Heart left ventricle (tissue), 16 donors: ENCODE measurements around the gene C2orf49. TPM values are rescaled to one million over a fixed set of nuclear protein-coding genes. Genes with fewer than 3 reads are reported as not detected.

Experiments used
- ATAC-seq, 4 donors: fragments of 200-7000 bp; cut with Tn5 transposase; one replicate each; pipeline ENCODE4 v1.9.1; 2020 to 2022; ENCODE audit warnings: moderate library complexity in 4 of 4, mild to moderate bottlenecking in 3 of 4, moderate number of reproducible peaks in 1 of 4
- DNase-seq, 5 donors: peaks; one replicate each; pipeline ENCODE4 v3.0.0-alpha.2; 2020
- H3K27ac ChIP-seq, 12 donors: fragments of 200-600 bp; sonication (generic) in 4 of 12; one replicate each; pipeline versions ENCODE4 v1.5.0 to v1.8.0; 2016 to 2022; ENCODE audit warnings: mild to moderate bottlenecking in 2 of 12
- H3K27me3 ChIP-seq, 9 donors: fragments of 200-600 bp; sonication (generic) in 2 of 9; one replicate each; pipeline versions ENCODE4 v1.5.1 to v1.8.0; 2016 to 2022; ENCODE audit warnings: mild to moderate bottlenecking in 3 of 9
- H3K36me3 ChIP-seq, 9 donors: fragments of 200-600 bp; sonication (generic) in 2 of 9; one replicate each; pipeline versions ENCODE4 v1.5.0 to v1.8.0; 2018 to 2022; ENCODE audit warnings: mild to moderate bottlenecking in 2 of 9
- H3K4me1 ChIP-seq, 12 donors: fragments of 200-600 bp; sonication (generic) in 4 of 12; one replicate each; pipeline versions ENCODE4 v1.5.0 to v1.8.0; 2016 to 2022; ENCODE audit warnings: mild to moderate bottlenecking in 3 of 12
- H3K4me3 ChIP-seq, 12 donors: fragments of 200-600 bp; sonication (generic) in 4 of 12; one replicate each; pipeline versions ENCODE4 v1.5.0 to v1.8.0; 2017 to 2022; ENCODE audit warnings: mild to moderate bottlenecking in 9 of 12, moderate library complexity in 4 of 12
- H3K9me3 ChIP-seq, 12 donors: fragments of 200-600 bp; sonication (generic) in 4 of 12; one replicate each; pipeline versions ENCODE4 v1.5.0 to v1.8.0; 2016 to 2022; ENCODE audit warnings: mild to moderate bottlenecking in 1 of 12
- CTCF ChIP-seq, 12 donors: fragments of 200-600 bp; sonication (generic) in 4 of 12; IDR thresholded peaks; one replicate each; pipeline versions ENCODE4 v1.5.0 to v1.8.0; 2018 to 2022; ENCODE audit warnings: antibody characterized with exemption in 12 of 12, mild to moderate bottlenecking in 5 of 12
- POLR2A ChIP-seq, 2 donors: fragments of 450-650 bp; IDR thresholded peaks; one replicate each; pipeline ENCODE4 v1.6.1; 2017; ENCODE audit warnings: antibody characterized with exemption in 2 of 2, mild to moderate bottlenecking in 2 of 2, moderate library complexity in 2 of 2
- WGBS, 4 donors: extraction: QIAGEN DNeasy Blood & Tissue Kit in 2 of 4; methylation state at CpG; one replicate each; pipeline versions ENCODE4 v1.1.5 to v1.1.7; 2013 to 2018; 5-methylcytosine and 5-hydroxymethylcytosine counted together
- intact Hi-C, 10 donors: fragments of 100-400 bp; cut with DNase I; formaldehyde crosslinking; loops; one replicate each; pipeline versions ENCODE4 v1.11.1 to v1.14.2; 2022
- polyA plus RNA-seq, 2 donors: library from polyadenylated mRNA; stranded (reverse); fragments of 200-250 nt; gene quantifications; one replicate each; pipeline ENCODE4 v1.2.3, GENCODE V29; 2013
- total RNA-seq, 9 donors: library from RNA; depleted of rRNA in 2 of 9; stranded (reverse); fragments of >200 nt in 2 of 9; fragmentation: NEBNext Ultra II Directional in 3 of 9; extraction: Animal tissue kit (Norgen Biotek cat#: 25700) in 3 of 9; gene quantifications; one replicate each; pipeline versions ENCODE4 v1.1.0 to v1.2.4, GENCODE V29; 2016 to 2023
- donor health status: ischemic (EF 13 %, LVEDD 7.1; RV severe dilation, severe dysfunction).
- donor health status: healthy with polysubstance abuse.
- donor health status: DM: no; HTN: yes; CAD: no.
- donor health status: DM: no; HTN: no; CAD: no.
- donor health status: ischemic (EF 25% LVEDD 6.9; RV normal size, moderate dysfunction).
- donor health status: ischemic (EF 25% LVEDD 5.7; RV mildly dilated, moderate dysfunction).
- donor health status: healthy.
- donor health status: DM: yes; HTN: yes; CAD: no.
- donor health status: ischemic (EF 35%, LVEDD 5.7; RV mildly dilated, moderate dysfunction).
- donor health status: nonischemic (EF 11% LVEDD 7.7; RV severe dilation, severe dysfunction).
- donor health status: DM: yes; HTN: yes; CAD: no.
- donor health status: PGD.
- donor health status: ischemic (EF 29% LVEDD 5.4; RV normal size, mild dysfunction).
- donor health status: nonischemic (EF 23%, LVEDD 6.1; RV moderate dilation, normal function).

Gene C2orf49
- total and polyA plus RNA-seq, 11 donors = 12.1 to 21.7 (median 15.6) TPM

GRCh38 chr2:105338020-105338385 is 663 bp downstream of the C2orf49 start:
- Histone ChIP-seq H3K4me1 (peaks cover 0 to 29% (median 21%) of the 10 kb centered on the region in 12 donors), H3K27me3 (no peaks in the 10 kb centered on the region), H3K9me3 (no peaks in the 10 kb centered on the region), H3K4me3 (peak overlapping the region; percentile 70 to 92 (median 84)), H3K36me3 (peaks cover 0 to 45% (median 33%) of the 10 kb centered on the region in 9 donors), H3K27ac (peak overlapping the region in 11 of 12 donors; percentile 83 to 98 (median 94))
- WGBS, 4 donors = 7 to 12% (median 11%) methylated on average over 5 of the region's 5 CpGs
- intact Hi-C loops = no loop called here
- TF ChIP-seq POLR2A (IDR thresholded peaks at IDR 0.05) (no peak), CTCF (IDR thresholded peaks at IDR 0.05) (no peak)
- no peak for DNase-seq
- ATAC-seq = peak in 2 of 4 donors; percentile 8 to 12

GRCh38 chr2:105339414-105339813 is 2.1 kb downstream of the C2orf49 start:
- H3K27ac ChIP-seq = no peak overlapping the region
- H3K36me3 ChIP-seq = peaks cover 0 to 53% (median 47%) of the 10 kb centered on the region in 9 donors
- no peaks in the 10 kb centered on the region for H3K27me3 ChIP-seq
- intact Hi-C loops = no loop called here
- 77 to 92% (median 87%) methylated on average over 4 of the region's 4 CpGs for WGBS, 4 donors
- H3K9me3 ChIP-seq = no peaks in the 10 kb centered on the region
- no peak for DNase-seq
- H3K4me3 ChIP-seq = no peak overlapping the region
- no peak for TF ChIP-seq CTCF (IDR thresholded peaks at IDR 0.05)
- TF ChIP-seq POLR2A (IDR thresholded peaks at IDR 0.05) = no peak
- peaks cover 0 to 29% (median 21%) of the 10 kb centered on the region in 12 donors for H3K4me1 ChIP-seq
- ATAC-seq = no peak

GRCh38 chr2:105344704-105345345 is 7.5 kb downstream of the C2orf49 start:
- H3K9me3 ChIP-seq = no peaks in the 10 kb centered on the region
- no peaks in the 10 kb centered on the region for H3K27me3 ChIP-seq
- intact Hi-C loops = loop anchor here in 6 of 10 donors (2.0 to 10.0 kb wide), 4 partner anchors 176 to 750 kb away; no protein-coding TSS in a partner anchor
- H3K4me1 ChIP-seq = peaks cover 0 to 3% (median 0%) of the 10 kb centered on the region in 12 donors
- H3K4me3 ChIP-seq = no peak overlapping the region
- no peak overlapping the region for H3K27ac ChIP-seq
- ATAC-seq (peak; percentile 8 to 53 (median 27)), DNase-seq (no peak)
- peaks cover 0 to 100% (median 97%) of the 10 kb centered on the region in 9 donors for H3K36me3 ChIP-seq
- 72 to 80% (median 76%) methylated on average over 4 of the region's 4 CpGs for WGBS, 4 donors
- peak; percentile 9 to 61 (median 36) for TF ChIP-seq CTCF (IDR thresholded peaks at IDR 0.05)
- TF ChIP-seq POLR2A (IDR thresholded peaks at IDR 0.05) = no peak

GRCh38 chr2:105357122-105357521 is 19.8 kb downstream of the C2orf49 start:
- whole genome bisulfite sequencing, 4 donors = 81 to 95% (median 92%) methylated on average over 1 of the region's 1 CpG
- H3K27me3 ChIP-seq = no peaks in the 10 kb centered on the region
- H3K4me1 ChIP-seq = peaks cover 0 to 32% (median 0%) of the 10 kb centered on the region in 12 donors
- H3K9me3 ChIP-seq = peaks cover 0 to 24% (median 10%) of the 10 kb centered on the region in 12 donors
- H3K27ac ChIP-seq = peak overlapping the region in 1 of 12 donors; percentile 22
- DNase-seq (no peak), ATAC-seq (no peak)
- H3K36me3 ChIP-seq = peaks cover 0 to 74% (median 59%) of the 10 kb centered on the region in 9 donors
- no peak overlapping the region for H3K4me3 ChIP-seq
- TF ChIP-seq CTCF (IDR thresholded peaks at IDR 0.05) (no peak), POLR2A (IDR thresholded peaks at IDR 0.05) (no peak)
- intact Hi-C loops = no loop called here
